Upper lobe of right lung (tissue), 1 donor: ENCODE results near the gene GPD1L. TPM values are rescaled to one million over a fixed set of nuclear protein-coding genes. Genes with fewer than 3 reads are reported as not detected.
A peak's percentile ranks its signal among the peaks of the same experiment; 100 is the strongest.

ENCODE experiments used
- ATAC-seq: fragments of 200-7000 bp; cut with Tn5 transposase; one replicate; pipeline ENCODE4 v1.9.1; 2020; ENCODE audit warnings: mild to moderate bottlenecking, moderate library complexity
- DNase-seq: peaks from one replicate; pipeline ENCODE4 v3.0.0-alpha.2; 2020
- H3K27ac ChIP-seq: fragments of 200-600 bp; one replicate; pipeline ENCODE4 v1.8.0; 2022
- H3K27me3 ChIP-seq: fragments of 200-600 bp; one replicate; pipeline ENCODE4 v1.8.0; 2022; ENCODE audit warnings: mild to moderate bottlenecking
- H3K36me3 ChIP-seq: fragments of 200-600 bp; one replicate; pipeline ENCODE4 v1.8.0; 2022
- H3K4me1 ChIP-seq: fragments of 200-600 bp; one replicate; pipeline ENCODE4 v1.8.0; 2022
- H3K4me3 ChIP-seq: fragments of 200-600 bp; one replicate; pipeline ENCODE4 v1.8.0; 2022; ENCODE audit warnings: mild to moderate bottlenecking
- H3K9me3 ChIP-seq: fragments of 200-600 bp; one replicate; pipeline ENCODE4 v1.8.0; 2022
- CTCF ChIP-seq: fragments of 200-600 bp; IDR thresholded peaks from one replicate; pipeline ENCODE4 v1.8.0; 2022; ENCODE audit warnings: antibody characterized with exemption
- intact Hi-C: fragments of 100-400 bp; cut with DNase I; formaldehyde crosslinking; loops from one replicate; pipeline ENCODE4 v1.11.0; 2022
- total RNA-seq: library from RNA; stranded (reverse); fragmentation: NEBNext Ultra II Directional; extraction: Animal tissue kit (Norgen Biotek cat#: 25700); gene quantifications from one replicate; pipeline ENCODE4 v1.2.1, GENCODE V29; 2021
- donor health status: DM: no; HTN: yes; CAD: no; lungs with severe emphysema.

GPD1L gene
- total RNA-seq, 1 donor from 2014 or later, result 84.1 TPM

GRCh38 chr3:32140943-32141342 is 34.5 kb downstream of the GPD1L start:
- DNase-seq (no peak), ATAC-seq (no peak)
- Histone ChIP-seq H3K9me3 (no peaks in the 10 kb centered on the region), H3K4me3 (no peak overlapping the region), H3K27ac (no peak overlapping the region), H3K27me3 (no peaks in the 10 kb centered on the region), H3K4me1 (peaks cover 5% of the 10 kb centered on the region), H3K36me3 (no peaks in the 10 kb centered on the region)
- no peak for TF ChIP-seq CTCF
- intact Hi-C loops, result no loop called here

GRCh38 chr3:32143849-32144757 is 37.7 kb downstream of the GPD1L start:
- intact Hi-C loops, result no loop called here
- Histone ChIP-seq H3K36me3 (peaks cover 25% of the 10 kb centered on the region), H3K27ac (no peak overlapping the region), H3K4me1 (no peaks in the 10 kb centered on the region), H3K27me3 (no peaks in the 10 kb centered on the region), H3K4me3 (no peak overlapping the region), H3K9me3 (no peaks in the 10 kb centered on the region)
- DNase-seq (no peak), ATAC-seq (peak; percentile 89)
- peak; percentile 86 for TF ChIP-seq CTCF

GRCh38 chr3:32146746-32147211 is 40.4 kb downstream of the GPD1L start:
- DNase-seq (no peak), ATAC-seq (peak; percentile 57)
- Histone ChIP-seq H3K27ac (no peak overlapping the region), H3K4me1 (no peaks in the 10 kb centered on the region), H3K36me3 (peaks cover 49% of the 10 kb centered on the region), H3K4me3 (no peak overlapping the region), H3K27me3 (no peaks in the 10 kb centered on the region), H3K9me3 (no peaks in the 10 kb centered on the region)
- TF ChIP-seq CTCF, result no peak
- intact Hi-C loops, result loop anchor here (5.0 kb wide), 1 partner anchor 129 kb away; no protein-coding TSS in a partner anchor

GRCh38 chr3:32147509-32147908 is 41.1 kb downstream of the GPD1L start:
- H3K27ac ChIP-seq, result no peak overlapping the region
- H3K36me3 ChIP-seq, result peaks cover 56% of the 10 kb centered on the region
- ATAC-seq (no peak), DNase-seq (no peak)
- H3K4me3 ChIP-seq, result no peak overlapping the region
- H3K9me3 ChIP-seq, result no peaks in the 10 kb centered on the region
- intact Hi-C loops, result loop anchor here (5.0 kb wide), 1 partner anchor 130 kb away; no protein-coding TSS in a partner anchor
- H3K4me1 ChIP-seq, result no peaks in the 10 kb centered on the region
- H3K27me3 ChIP-seq, result no peaks in the 10 kb centered on the region
- no peak for TF ChIP-seq CTCF

GRCh38 chr3:32147933-32148332 is 41.5 kb downstream of the GPD1L start:
- H3K36me3 ChIP-seq, result peaks cover 60% of the 10 kb centered on the region
- intact Hi-C loops, result loop anchor here (5.0 kb wide), 1 partner anchor 131 kb away; no protein-coding TSS in a partner anchor
- no peaks in the 10 kb centered on the region for H3K27me3 ChIP-seq
- no peaks in the 10 kb centered on the region for H3K4me1 ChIP-seq
- H3K9me3 ChIP-seq, result no peaks in the 10 kb centered on the region
- TF ChIP-seq CTCF, result no peak
- ATAC-seq (no peak), DNase-seq (no peak)
- no peak overlapping the region for H3K4me3 ChIP-seq
- H3K27ac ChIP-seq, result no peak overlapping the region
